ENCODE measurements around the gene GCHFR.

GCHFR gene

DNA sequence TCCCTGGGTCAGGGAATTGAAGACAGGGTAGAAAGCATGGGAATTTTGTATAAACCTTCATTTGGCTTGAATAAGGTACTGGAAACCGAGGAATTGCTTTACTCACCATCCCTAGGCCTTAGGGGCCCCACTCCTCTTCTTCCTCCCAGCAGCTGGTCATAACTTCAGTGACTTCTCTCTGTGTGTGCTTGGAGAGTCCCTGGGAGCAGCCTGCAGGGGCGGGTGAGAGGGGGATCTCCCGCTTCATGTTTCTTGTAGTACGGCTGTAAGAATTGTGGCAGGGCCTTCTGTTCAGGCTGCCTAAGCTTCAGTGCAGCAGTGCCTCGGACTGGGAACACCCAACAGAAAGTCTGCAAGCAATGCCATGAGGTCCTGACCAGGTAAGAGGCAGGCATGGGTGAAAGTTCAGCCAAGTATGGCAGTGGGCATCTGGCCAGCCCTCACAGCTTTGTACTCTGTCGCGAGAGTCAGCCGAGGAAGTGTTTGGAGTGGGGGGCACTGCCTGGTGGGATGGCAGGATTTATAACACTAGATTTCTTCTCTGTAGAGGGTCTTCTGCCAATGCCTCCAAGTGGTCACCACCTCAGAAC is 45.1 kb downstream of the GCHFR start:
- DNase-seq (ENCODE audit: low spot score) = no peak

DNA sequence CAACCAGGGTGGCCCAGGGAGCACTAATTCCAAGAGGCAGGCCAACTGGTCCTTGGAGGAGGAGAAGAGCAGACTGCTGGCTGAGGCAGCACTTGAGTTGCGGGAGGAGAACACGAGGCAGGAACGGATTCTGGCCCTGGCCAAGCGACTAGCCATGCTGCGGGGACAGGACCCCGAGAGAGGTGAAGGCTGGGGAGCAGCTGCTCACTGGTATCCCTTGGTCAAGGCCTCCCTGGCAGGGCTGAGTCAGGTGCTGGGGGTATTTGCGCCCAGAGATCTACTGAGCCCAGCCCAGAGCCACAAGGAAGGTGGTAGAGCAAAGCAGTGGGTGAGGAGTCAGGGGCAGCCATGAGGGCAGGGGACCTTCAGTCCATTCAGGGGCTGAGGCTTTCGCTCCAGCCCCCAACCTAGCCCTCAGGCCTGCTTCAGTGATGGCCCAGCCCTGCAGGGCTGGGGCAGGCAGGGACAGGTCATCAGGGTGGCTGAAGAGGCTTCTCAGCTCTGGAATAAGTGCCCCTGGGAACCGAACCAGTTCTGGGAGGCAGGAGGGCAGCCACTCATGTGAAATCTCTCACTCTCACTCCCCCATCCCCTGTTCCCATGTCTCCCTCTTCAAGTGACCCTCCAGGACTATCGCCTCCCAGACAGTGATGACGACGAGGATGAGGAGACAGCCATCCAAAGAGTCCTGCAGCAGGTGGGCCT is 49.0 kb downstream of the GCHFR start:
- DNase-seq (ENCODE audit: low spot score) = no peak

GRCh38 chr15:40815042-40815698 is 51.3 kb downstream of the GCHFR start:
- DNase-seq (ENCODE audit: low spot score) = no peak

Data from RKO (cell line).